Measurements from ENCODE around the gene SNAP29.
"Not testable (repeated sequence)": the region's sequence is repeated elsewhere in the genome, so short reads cannot be mapped to it uniquely, and the experiment has no call there.

SNAP29 gene

GRCh38 chr22:20899827-20900423 is 41.1 kb downstream of the SNAP29 start:
- no peak for DNase-seq (ENCODE audit: low read depth in 2 of 3, low spot score in 2 of 3)

- DNase-seq (ENCODE audit: low read depth in 2 of 3, low spot score in 2 of 3) = not testable (repeated sequence)
Observed at GRCh38 chr22:20901093-20902033, 42.6 kb downstream of the SNAP29 start.

GRCh38 chr22:20903093-20903492 is 44.3 kb downstream of the SNAP29 start:
- no peak for DNase-seq (ENCODE audit: low read depth in 2 of 3, low spot score in 2 of 3)

GRCh38 chr22:20904008-20904979 is 45.5 kb downstream of the SNAP29 start:
- DNase-seq (ENCODE audit: low read depth in 2 of 3, low spot score in 2 of 3) = no peak

GRCh38 chr22:20904980-20905355 is 46.2 kb downstream of the SNAP29 start:
- no peak for DNase-seq (ENCODE audit: low read depth in 2 of 3, low spot score in 2 of 3)

GRCh38 chr22:20905415-20906386 is 46.9 kb downstream of the SNAP29 start:
- no peak for DNase-seq (ENCODE audit: low read depth in 2 of 3, low spot score in 2 of 3)

GRCh38 chr22:20906387-20906767 is 47.6 kb downstream of the SNAP29 start:
- no peak for DNase-seq (ENCODE audit: low read depth in 2 of 3, low spot score in 2 of 3)

- DNase-seq (ENCODE audit: low read depth in 2 of 3, low spot score in 2 of 3) = not testable (repeated sequence)
Observed at GRCh38 chr22:20908717-20909116, 49.9 kb downstream of the SNAP29 start.

GRCh38 chr22:20909543-20910303 is 50.9 kb downstream of the SNAP29 start:
- no peak for DNase-seq (ENCODE audit: low read depth in 2 of 3, low spot score in 2 of 3)

GRCh38 chr22:20912494-20912893 is 53.7 kb downstream of the SNAP29 start:
- DNase-seq (ENCODE audit: low read depth in 2 of 3, low spot score in 2 of 3) = no peak

GRCh38 chr22:20916916-20917810 is 58.4 kb downstream of the SNAP29 start, which contains the start of gene CRKL:
TSS of gene CRKL (plus strand) at chr22:20917407. CDS start at chr22:20917935, 528 bp downstream.
- DNase-seq (ENCODE audit: low read depth in 2 of 3, low spot score in 2 of 3) = peak; percentile 76 to 95 (median 89)

GRCh38 chr22:20918663-20919218 is 59.9 kb downstream of the SNAP29 start:
- DNase-seq (ENCODE audit: low read depth in 2 of 3, low spot score in 2 of 3) = no peak

- no peak for DNase-seq (ENCODE audit: low read depth in 2 of 3, low spot score in 2 of 3)
Observed at GRCh38 chr22:20919718-20920117, 60.9 kb downstream of the SNAP29 start.

GRCh38 chr22:20920881-20921203 is 62.0 kb downstream of the SNAP29 start:
- no peak for DNase-seq (ENCODE audit: low read depth in 2 of 3, low spot score in 2 of 3)

- DNase-seq (ENCODE audit: low read depth in 2 of 3, low spot score in 2 of 3) = no peak
Observed at GRCh38 chr22:20922141-20922751, 63.4 kb downstream of the SNAP29 start.

GRCh38 chr22:20926243-20926642 is 67.4 kb downstream of the SNAP29 start:
- no peak for DNase-seq (ENCODE audit: low read depth in 2 of 3, low spot score in 2 of 3)

- no peak for DNase-seq (ENCODE audit: low read depth in 2 of 3, low spot score in 2 of 3)
Observed at GRCh38 chr22:20927940-20928572, 69.2 kb downstream of the SNAP29 start.

Data from activated CD8-positive, alpha-beta memory T cell treated with anti-CD3 and anti-CD28 coated beads for 48 hours (primary cell).